Spinal cord (tissue), 10 donors: ENCODE measurements around the gene CFAP20DC. TPM values are rescaled to one million over a fixed set of nuclear protein-coding genes. Genes with fewer than 3 reads are reported as not detected.
"Not testable (repeated sequence)": the region's sequence is repeated elsewhere in the genome, so short reads cannot be mapped to it uniquely, and the experiment has no call there.

Source experiments
- DNase-seq, 6 donors: peaks; one replicate each; pipeline versions ENCODE4 v3.0.0 to v3.0.0-alpha.2; 2013 to 2015; ENCODE audit warnings: low spot score in 6 of 6, low read depth in 4 of 6
- H3K27ac ChIP-seq: one replicate; pipeline ENCODE4 v1.5.1; 2013; ENCODE audit warnings: low read depth, low read length, control low read depth
- H3K27me3 ChIP-seq: one replicate; pipeline ENCODE4 v1.6.1; 2013; ENCODE audit warnings: low read length; ENCODE audit not compliant: control insufficient read depth, insufficient read depth
- H3K36me3 ChIP-seq: one replicate; pipeline ENCODE4 v1.6.1; 2013; ENCODE audit warnings: low read length; ENCODE audit not compliant: control insufficient read depth, insufficient read depth
- H3K4me1 ChIP-seq: one replicate; pipeline ENCODE4 v1.6.1; 2013; ENCODE audit warnings: low read length; ENCODE audit not compliant: control insufficient read depth, insufficient read depth
- H3K4me3 ChIP-seq: one replicate; pipeline ENCODE4 v1.5.1; 2013; ENCODE audit warnings: low read depth, low read length, control low read depth
- H3K9me3 ChIP-seq: one replicate; pipeline ENCODE4 v1.6.1; 2013; ENCODE audit warnings: low read length; ENCODE audit not compliant: control insufficient read depth, insufficient read depth
- WGBS: methylation state at CpG from one replicate; pipeline ENCODE4 v1.1.5; 2013; ENCODE audit warnings: missing lambda C conversion rate; ENCODE audit not compliant: insufficient coverage; 5-methylcytosine and 5-hydroxymethylcytosine counted together
- polyA plus RNA-seq, 2 donors: library from polyadenylated mRNA; unstranded; fragments of 120-200 nt; gene quantifications; one replicate each; pipeline ENCODE4 v1.2.1, GENCODE V29; 2013; ENCODE audit not compliant: insufficient read length in 2 of 2
- total RNA-seq, 2 donors: library from RNA; depleted of rRNA in 1 of 2; stranded (reverse); fragments of 120-200 nt in 1 of 2; fragments of >200 nt in 1 of 2; gene quantifications; one replicate each; pipeline versions ENCODE4 v1.2.3 to v1.2.4, GENCODE V29; 2013 to 2014
- donor health status: healthy.

Gene CFAP20DC
- total and polyA plus RNA-seq, 4 donors: 1.6 to 2.8 (median 1.7) TPM

- WGBS: no CpG with 5 or more reads among the region's 2 CpGs
- Histone ChIP-seq H3K27me3 (no peaks in the 10 kb centered on the region), H3K4me1 (no peaks in the 10 kb centered on the region), H3K9me3 (no peaks in the 10 kb centered on the region), H3K27ac (no peak overlapping the region), H3K4me3 (no peak overlapping the region), H3K36me3 (no peaks in the 10 kb centered on the region)
- DNase-seq: no peak
These were observed 343.2 kb downstream of the CFAP20DC start for GRCh38 chr3:58706395-58707167.

- no peaks in the 10 kb centered on the region for H3K36me3 ChIP-seq
- no peak overlapping the region for H3K4me3 ChIP-seq
- no peaks in the 10 kb centered on the region for H3K9me3 ChIP-seq
- no peak overlapping the region for H3K27ac ChIP-seq
- H3K27me3 ChIP-seq: no peaks in the 10 kb centered on the region
- WGBS: no CpG with 5 or more reads among the region's 2 CpGs
- no peaks in the 10 kb centered on the region for H3K4me1 ChIP-seq
- DNase-seq: no peak
These were observed 345.1 kb downstream of the CFAP20DC start for GRCh38 chr3:58704745-58705144.

GRCh38 chr3:58704304-58704703 lies 345.5 kb downstream of the CFAP20DC start:
- H3K9me3 ChIP-seq, H3K4me1 ChIP-seq, H3K36me3 ChIP-seq, H3K4me3 ChIP-seq, H3K27ac ChIP-seq, DNase-seq, H3K27me3 ChIP-seq: not testable (repeated sequence)
- no CpG with 5 or more reads among the region's 2 CpGs for WGBS

GRCh38 chr3:58698246-58698645 lies 351.6 kb downstream of the CFAP20DC start:
- H3K4me3 ChIP-seq: no peak overlapping the region
- H3K36me3 ChIP-seq: no peaks in the 10 kb centered on the region
- DNase-seq: no peak
- no peaks in the 10 kb centered on the region for H3K27me3 ChIP-seq
- H3K9me3 ChIP-seq: no peaks in the 10 kb centered on the region
- H3K27ac ChIP-seq: no peak overlapping the region
- no peaks in the 10 kb centered on the region for H3K4me1 ChIP-seq

DNA sequence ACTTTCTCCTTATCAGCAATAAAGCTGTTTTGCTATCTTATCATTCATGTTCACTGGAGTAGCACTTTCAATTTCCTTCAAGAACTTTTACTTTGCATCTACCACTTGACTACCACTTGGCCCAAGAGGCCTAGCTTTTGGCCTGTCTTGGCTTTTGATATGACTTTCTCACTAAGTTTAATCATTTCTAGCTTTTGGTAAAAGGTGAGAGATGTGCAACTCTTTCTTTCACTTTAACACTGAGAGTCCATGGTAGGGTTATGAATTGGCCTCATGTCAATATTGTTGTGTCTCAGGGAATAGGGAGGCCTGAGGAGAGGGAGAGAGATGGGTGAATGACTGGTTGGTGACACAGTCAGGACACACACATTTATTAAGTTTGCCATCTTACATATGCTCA lies 352.3 kb downstream of the CFAP20DC start:
- H3K4me1 ChIP-seq: no peaks in the 10 kb centered on the region
- H3K27ac ChIP-seq: no peak overlapping the region
- no peaks in the 10 kb centered on the region for H3K36me3 ChIP-seq
- no peaks in the 10 kb centered on the region for H3K27me3 ChIP-seq
- no peak overlapping the region for H3K4me3 ChIP-seq
- H3K9me3 ChIP-seq: no peaks in the 10 kb centered on the region
- no peak for DNase-seq

DNA sequence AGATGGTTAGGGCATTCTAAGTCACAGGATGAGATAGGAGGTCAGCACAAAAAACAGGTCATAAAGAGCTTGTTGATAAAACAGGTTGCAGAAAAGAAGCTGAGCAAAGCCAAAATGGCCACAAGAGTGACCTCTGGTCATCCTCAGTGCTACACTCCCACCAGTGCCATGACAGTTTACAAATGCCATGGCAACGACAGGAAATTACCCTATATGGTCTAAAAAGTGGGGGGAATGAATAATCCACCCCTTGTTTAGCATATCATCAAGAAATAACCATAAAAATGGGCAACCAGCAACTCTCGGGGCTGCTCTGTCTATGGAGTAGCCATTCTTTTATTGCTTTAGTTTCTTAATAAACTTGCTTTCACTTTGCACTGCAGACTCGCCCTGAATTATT lies 353.0 kb downstream of the CFAP20DC start:
- not testable (repeated sequence) for H3K9me3 ChIP-seq, DNase-seq, H3K27me3 ChIP-seq, H3K27ac ChIP-seq, H3K4me1 ChIP-seq, H3K36me3 ChIP-seq, H3K4me3 ChIP-seq
- 71% methylated on average over 1 of the region's 3 CpGs for WGBS

GRCh38 chr3:58696093-58696492 lies 353.7 kb downstream of the CFAP20DC start:
- Histone ChIP-seq H3K36me3 (no peaks in the 10 kb centered on the region), H3K9me3 (peaks cover 8% of the 10 kb centered on the region), H3K4me1 (no peaks in the 10 kb centered on the region), H3K27me3 (no peaks in the 10 kb centered on the region), H3K4me3 (no peak overlapping the region), H3K27ac (no peak overlapping the region)
- WGBS: no CpG with 5 or more reads among the region's 1 CpG
- DNase-seq: no peak

DNA sequence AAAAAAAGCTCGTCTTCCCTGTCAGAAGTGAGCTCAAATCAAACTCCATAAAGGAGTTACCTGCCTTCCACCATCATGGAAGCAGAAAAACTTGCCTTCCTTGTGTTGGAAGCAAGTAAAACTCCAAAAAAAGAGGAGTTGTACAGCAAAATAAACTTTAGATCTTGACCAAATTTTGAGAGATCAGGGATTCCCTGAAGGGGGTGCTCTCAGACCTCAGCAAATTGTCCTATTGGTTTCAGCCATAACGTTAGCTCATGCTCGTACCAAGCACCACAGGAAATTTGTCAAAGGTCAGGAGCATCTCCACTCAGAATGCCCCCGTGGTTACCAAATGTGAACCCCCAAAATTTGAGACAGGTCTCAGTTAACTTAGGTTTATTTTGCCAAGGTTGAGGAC lies 354.5 kb downstream of the CFAP20DC start:
- WGBS: 82% methylated on average over 3 of the region's 4 CpGs
- not testable (repeated sequence) for DNase-seq, H3K27ac ChIP-seq, H3K27me3 ChIP-seq, H3K36me3 ChIP-seq, H3K4me3 ChIP-seq, H3K9me3 ChIP-seq, H3K4me1 ChIP-seq

GRCh38 chr3:58693940-58694850 lies 355.6 kb downstream of the CFAP20DC start:
- DNase-seq: no peak
- Histone ChIP-seq H3K36me3 (no peaks in the 10 kb centered on the region), H3K9me3 (peaks cover 8% of the 10 kb centered on the region), H3K27ac (no peak overlapping the region), H3K27me3 (no peaks in the 10 kb centered on the region), H3K4me1 (no peaks in the 10 kb centered on the region), H3K4me3 (no peak overlapping the region)
- 76% methylated on average over 5 of the region's 7 CpGs for WGBS

DNA sequence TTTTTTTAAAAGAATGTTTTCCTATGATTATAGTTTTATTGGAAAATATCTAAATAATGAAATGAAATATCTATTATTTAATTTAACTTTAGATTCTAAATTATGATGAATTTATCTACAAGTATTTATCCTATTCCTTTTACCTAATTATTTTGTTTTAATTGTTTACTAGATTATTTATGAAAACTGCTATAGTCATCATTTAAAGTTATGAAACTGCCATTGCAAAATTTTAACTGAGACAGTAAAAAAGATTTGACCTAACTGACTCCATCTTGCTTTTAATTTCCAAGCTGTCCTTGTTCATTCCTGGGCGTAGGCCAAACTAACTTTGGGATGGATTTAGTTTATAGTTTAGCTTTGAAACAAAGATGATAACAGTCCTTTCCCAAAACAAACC lies 357.3 kb downstream of the CFAP20DC start:
- Histone ChIP-seq H3K27ac (no peak overlapping the region), H3K36me3 (no peaks in the 10 kb centered on the region), H3K27me3 (no peaks in the 10 kb centered on the region), H3K4me3 (no peak overlapping the region), H3K9me3 (peaks cover 8% of the 10 kb centered on the region), H3K4me1 (peaks cover 3% of the 10 kb centered on the region)
- no peak for DNase-seq
- no CpG with 5 or more reads among the region's 1 CpG for WGBS
